K562 (cell line): Measurements from ENCODE around the gene ITGB2. TPM values are rescaled to one million over a fixed set of nuclear protein-coding genes. Genes with fewer than 3 reads are reported as not detected.
A peak's percentile ranks its signal among the peaks of the same experiment; 100 is the strongest.

ENCODE experiments used
- CHD4 ChIP-seq: fragments of 200-600 bp; sonication (generic); IDR thresholded peaks from 3 replicates; pipeline ENCODE4 v1.6.1; 2012; ENCODE audit warnings: low read depth, mild to moderate bottlenecking, mixed read lengths, low read length, inconsistent platforms; ENCODE audit not compliant: insufficient read depth, insufficient replicate concordance, poor library complexity, severe bottlenecking
- ELF1 ChIP-seq: fragments of 200-800 bp; sonication (Bioruptor generic); IDR thresholded peaks from 2 replicates; pipeline ENCODE4 v1.6.1; 2016; ENCODE audit warnings: missing genetic modification characterization, missing compliant biosample characterization
- HNRNPL ChIP-seq: fragments of 200-400 bp; formaldehyde crosslinking; IDR thresholded peaks from 2 replicates; pipeline ENCODE4 v1.6.1; 2017; ENCODE audit warnings: low read depth, mild to moderate bottlenecking, low read length
- MYC ChIP-seq, 2 experiments: fragments of 250-450 bp in 1 of 2; sonication (Bioruptor Pico) in 1 of 2; IDR thresholded peaks; 2 replicates each; pipeline versions ENCODE4 v1.5.1 to v1.6.1; 2012 to 2021; ENCODE audit warnings: low read depth in 2 of 2, borderline replicate concordance in 1 of 2, improper control_type of control experiment in 1 of 2, low read length in 1 of 2, mild to moderate bottlenecking in 1 of 2, moderate library complexity in 1 of 2
- NR2F6 ChIP-seq: fragments of 450-650 bp; formaldehyde crosslinking; IDR thresholded peaks from 2 replicates; pipeline ENCODE4 v1.4.0; 2020; ENCODE audit warnings: mild to moderate bottlenecking
- RBBP5 ChIP-seq: fragments of 200-600 bp; sonication (generic); IDR thresholded peaks from 2 replicates; pipeline ENCODE4 v1.6.1; 2012; ENCODE audit warnings: borderline replicate concordance, mild to moderate bottlenecking, low read length, control low read depth, inconsistent platforms; ENCODE audit not compliant: insufficient read depth, poor library complexity, severe bottlenecking
- TGIF2 ChIP-seq: sonication (generic); formaldehyde crosslinking; IDR thresholded peaks from 2 replicates; pipeline ENCODE4 v1.8.1; 2022; ENCODE audit warnings: mild to moderate bottlenecking, missing genetic modification reagents, moderate library complexity
- UBTF ChIP-seq, 2 experiments: IDR thresholded peaks; 2 replicates each; pipeline ENCODE4 v1.6.1; 2012; ENCODE audit warnings: improper control_type of control experiment in 2 of 2, low read depth in 2 of 2, low read length in 2 of 2, borderline replicate concordance in 1 of 2
- ZBED1 ChIP-seq: IDR thresholded peaks from 2 replicates; pipeline ENCODE4 v1.6.1; 2014
- ZBTB17 ChIP-seq: fragments of 450-650 bp; formaldehyde crosslinking; IDR thresholded peaks from 2 replicates; pipeline ENCODE4 v1.4.0; 2020; ENCODE audit warnings: mild to moderate bottlenecking
- ZNF354B ChIP-seq: fragments of 250-450 bp; sonication (Bioruptor Pico); IDR thresholded peaks from 2 replicates; pipeline ENCODE4 v1.4.0; 2020
- ZNF644 ChIP-seq: fragments of 200-800 bp; sonication (Bioruptor generic); IDR thresholded peaks from 2 replicates; pipeline ENCODE4 v1.6.1; 2016; ENCODE audit warnings: low read depth, missing genetic modification characterization, missing compliant biosample characterization
- polyA plus RNA-seq, 8 experiments: library from polyadenylated mRNA; depleted of rRNA in 4 of 8; stranded (reverse) in 5 of 8; unstranded in 3 of 8; fragments of >200 nt; fragmentation: Nextera tagmentation in 2 of 8; fragmentation: Illumina TruSeq in 1 of 8; extraction: Ambion mirVana in 2 of 8; extraction: Trizol in 1 of 8; gene quantifications; 2 replicates each; pipeline versions ENCODE4 v1.2.1 to v1.2.3, GENCODE V29; 2011 to 2014; ENCODE audit warnings: inconsistent platforms in 1 of 8, missing spikeins in 1 of 8
- total RNA-seq, 7 experiments: library from RNA; depleted of rRNA in 6 of 7; stranded (reverse); fragments of >200 nt in 6 of 7; fragmentation: Illumina TruSeq in 2 of 7; extraction: Trizol in 2 of 7; gene quantifications; 2 replicates each; pipeline versions ENCODE4 v1.2.1 to v1.2.3, GENCODE V29; 2011 to 2021; ENCODE audit warnings: low replicate concordance in 1 of 7
- TF ChIP-seq, protein P1 (sequence below): fragments of 450-650 bp; formaldehyde crosslinking; IDR thresholded peaks from 2 replicates; pipeline ENCODE4 v1.4.0; 2020; ENCODE audit warnings: mild to moderate bottlenecking, mixed read lengths
- TF ChIP-seq, protein P2 (sequence below): fragments of 250-450 bp; sonication (Bioruptor Pico); IDR thresholded peaks from 2 replicates; pipeline ENCODE4 v1.8.0; 2021; ENCODE audit warnings: borderline replicate concordance, mild to moderate bottlenecking, moderate library complexity; ENCODE audit not compliant: poor library complexity, severe bottlenecking
- TF ChIP-seq, protein P3 (sequence below): sonication (generic); formaldehyde crosslinking; IDR thresholded peaks from 2 replicates; pipeline ENCODE4 v1.8.1; 2023; ENCODE audit warnings: mild to moderate bottlenecking, missing genetic modification reagents, moderate library complexity

The ITGB2 gene
- total and polyA plus RNA-seq, 9 of the 15 experiments (the other 6 are each of a cell fraction or from before 2014, with no cell fraction given) = 0.07 to 1.3 (median 0.51) TPM; not detected in 2

DNA sequence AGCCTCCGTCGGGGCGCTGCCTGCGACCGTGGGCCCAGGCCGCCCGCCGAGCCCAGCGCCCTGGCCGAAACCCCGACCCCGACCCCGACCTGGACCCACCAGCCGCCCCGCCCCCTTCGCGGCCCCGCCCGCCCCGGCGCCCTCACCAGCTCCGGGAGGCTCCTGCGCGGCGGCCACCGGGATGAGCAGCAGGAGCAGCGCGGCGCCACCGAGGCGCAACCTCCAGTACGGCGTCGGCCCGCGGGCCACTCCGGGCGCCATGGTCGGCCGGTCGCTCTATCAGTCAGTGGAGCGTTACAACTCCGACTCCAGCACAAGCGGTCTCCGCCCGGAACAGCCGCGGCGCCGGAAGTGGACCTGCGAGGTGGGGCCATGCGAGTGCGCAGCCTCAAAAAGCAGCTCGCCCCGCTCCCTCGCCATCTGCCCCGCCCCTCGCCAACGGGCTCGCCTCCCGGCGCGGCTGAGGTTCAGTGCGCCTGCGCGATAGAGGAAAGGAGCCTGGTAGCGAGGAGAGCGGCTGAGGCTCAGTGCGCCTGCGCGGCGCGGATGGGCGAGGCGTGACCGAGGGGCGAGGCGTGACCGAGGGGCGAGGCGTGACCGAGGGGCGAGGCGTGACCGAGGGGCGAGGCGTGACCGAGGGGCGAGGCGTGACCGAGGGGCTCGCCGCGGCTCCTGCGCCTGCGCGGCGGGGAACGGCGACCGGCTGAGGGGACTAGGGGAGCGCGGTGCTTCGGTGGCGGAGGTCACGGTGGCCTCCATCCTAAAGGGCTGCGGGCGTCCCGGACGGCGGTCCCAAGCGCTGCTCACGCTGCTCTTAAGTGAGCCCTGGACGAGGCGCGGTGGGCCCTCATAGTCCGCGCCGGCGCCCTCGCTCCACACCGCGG, 47.1 kb downstream of the ITGB2 start, which contains the start of gene PTTG1IP (continued):
- TF ChIP-seq, protein P1, sequence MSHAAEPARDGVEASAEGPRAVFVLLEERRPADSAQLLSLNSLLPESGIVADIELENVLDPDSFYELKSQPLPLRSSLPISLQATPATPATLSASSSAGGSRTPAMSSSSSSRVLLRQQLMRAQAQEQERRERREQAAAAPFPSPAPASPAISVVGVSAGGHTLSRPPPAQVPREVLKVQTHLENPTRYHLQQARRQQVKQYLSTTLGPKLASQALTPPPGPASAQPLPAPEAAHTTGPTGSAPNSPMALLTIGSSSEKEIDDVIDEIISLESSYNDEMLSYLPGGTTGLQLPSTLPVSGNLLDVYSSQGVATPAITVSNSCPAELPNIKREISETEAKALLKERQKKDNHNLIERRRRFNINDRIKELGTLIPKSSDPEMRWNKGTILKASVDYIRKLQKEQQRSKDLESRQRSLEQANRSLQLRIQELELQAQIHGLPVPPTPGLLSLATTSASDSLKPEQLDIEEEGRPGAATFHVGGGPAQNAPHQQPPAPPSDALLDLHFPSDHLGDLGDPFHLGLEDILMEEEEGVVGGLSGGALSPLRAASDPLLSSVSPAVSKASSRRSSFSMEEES = no peak
- TF ChIP-seq UBTF (IDR thresholded peaks at IDR 0.05; ENCODE audit: borderline replicate concordance in 1 of 2, low read depth in 2 of 2, low read length in 2 of 2) (peak; percentile 55 to 60; a peak in 2 of 4 replicates), ZNF644 (tag) (no peak), NR2F6 (CRISPR knock-in tag) (peak; percentile 53; the same call in 1 of the 2 replicates), ZBED1 (no peak), ELF1 (tag) (no peak), MYC (IDR thresholded peaks at IDR 0.05; ENCODE audit: low read depth, low read length) (peak; percentile 44), MYC (CRISPR knock-in tag; IDR thresholded peaks at IDR 0.05; ENCODE audit: borderline replicate concordance, low read depth) (no peak), HNRNPL (peak; percentile 42; the same call in 1 of the 2 replicates), TGIF2 (no peak), ZBTB17 (CRISPR knock-in tag) (peak; percentile 78), ZNF354B (CRISPR knock-in tag) (no peak), CHD4 (no peak), RBBP5 (peak; percentile 63)
- TF ChIP-seq, protein P2, sequence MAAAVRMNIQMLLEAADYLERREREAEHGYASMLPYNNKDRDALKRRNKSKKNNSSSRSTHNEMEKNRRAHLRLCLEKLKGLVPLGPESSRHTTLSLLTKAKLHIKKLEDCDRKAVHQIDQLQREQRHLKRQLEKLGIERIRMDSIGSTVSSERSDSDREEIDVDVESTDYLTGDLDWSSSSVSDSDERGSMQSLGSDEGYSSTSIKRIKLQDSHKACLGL = no peak
- TF ChIP-seq, protein P3, sequence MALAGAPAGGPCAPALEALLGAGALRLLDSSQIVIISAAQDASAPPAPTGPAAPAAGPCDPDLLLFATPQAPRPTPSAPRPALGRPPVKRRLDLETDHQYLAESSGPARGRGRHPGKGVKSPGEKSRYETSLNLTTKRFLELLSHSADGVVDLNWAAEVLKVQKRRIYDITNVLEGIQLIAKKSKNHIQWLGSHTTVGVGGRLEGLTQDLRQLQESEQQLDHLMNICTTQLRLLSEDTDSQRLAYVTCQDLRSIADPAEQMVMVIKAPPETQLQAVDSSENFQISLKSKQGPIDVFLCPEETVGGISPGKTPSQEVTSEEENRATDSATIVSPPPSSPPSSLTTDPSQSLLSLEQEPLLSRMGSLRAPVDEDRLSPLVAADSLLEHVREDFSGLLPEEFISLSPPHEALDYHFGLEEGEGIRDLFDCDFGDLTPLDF (CRISPR knock-in tag) = no peak; the same call in 1 of the 2 replicates
- TF ChIP-seq, all 486 proteins: peak for 120
